ENCODE results near the gene GPSM3. TPM values are rescaled to one million over a fixed set of nuclear protein-coding genes. Genes with fewer than 3 reads are reported as not detected.

GPSM3 gene
- total and polyA plus RNA-seq, 8 donors = 3.1 to 41.0 (median 23.9) TPM; not detected in 3

DNA sequence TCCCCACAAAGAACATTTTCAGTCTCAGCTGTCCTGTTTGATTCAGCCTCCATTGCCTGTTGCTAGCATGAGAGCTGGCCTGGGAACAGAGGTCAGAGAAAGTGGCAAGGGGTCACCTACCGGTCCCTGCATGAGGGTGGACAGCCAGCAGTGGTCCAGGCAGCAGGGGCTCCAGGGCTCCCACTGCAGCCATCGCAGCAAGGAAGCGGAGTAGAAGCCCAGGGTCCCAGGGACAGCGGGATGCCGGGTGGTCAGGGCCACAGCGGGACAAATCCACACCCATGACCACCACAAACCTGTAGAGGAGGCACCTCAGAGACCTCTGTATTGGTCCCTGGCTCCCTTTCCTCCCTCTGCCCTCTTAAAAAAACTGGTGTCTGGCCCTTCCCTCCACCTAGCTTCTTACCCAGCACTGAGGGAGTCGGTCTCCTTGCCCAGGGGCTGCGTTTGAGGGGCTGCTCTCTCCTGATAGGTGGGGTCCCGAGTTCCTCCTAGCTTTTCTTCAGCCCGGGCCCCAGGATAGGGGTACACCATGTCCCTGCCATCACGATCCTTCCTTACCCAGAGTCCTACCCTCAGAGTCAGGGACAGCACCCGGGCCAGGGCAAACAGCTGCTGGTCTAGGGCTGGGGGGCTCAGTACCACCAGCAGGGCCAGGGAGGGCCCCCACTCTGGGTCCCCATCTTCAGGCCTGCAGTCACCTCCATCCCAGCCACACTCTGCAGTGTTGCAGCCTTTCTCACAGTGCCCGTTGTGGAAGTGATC lies 8.4 kb upstream of the GPSM3 start:
- intact Hi-C loops (cut with DNase I; ENCODE audit: low total_unique reads) = no loop called here
- WGBS, 5 donors = 69 to 89% (median 82%) methylated on average over 8 to 13 of the region's 13 CpGs
- Histone ChIP-seq H3K9me3 (no peaks in the 10 kb centered on the region), H3K27me3 (peaks cover 0 to 29% (median 0%) of the 10 kb centered on the region in 3 donors), H3K36me3 (no peaks in the 10 kb centered on the region), H3K4me1 (peaks cover 8 to 15% (median 11%) of the 10 kb centered on the region in 4 donors), H3K27ac (no peak overlapping the region), H3K4me3 (no peak overlapping the region)
- DNase-seq = no peak
- TF ChIP-seq EP300 (IDR thresholded peaks at IDR 0.05) (no peak), CTCF (IDR thresholded peaks at IDR 0.05) (no peak), POLR2AphosphoS5 (IDR thresholded peaks at IDR 0.05) (no peak), POLR2A (IDR thresholded peaks at IDR 0.05) (no peak)

- Histone ChIP-seq H3K36me3 (no peaks in the 10 kb centered on the region), H3K4me3 (no peak overlapping the region), H3K27ac (no peak overlapping the region), H3K27me3 (peaks cover 0 to 24% (median 0%) of the 10 kb centered on the region in 3 donors), H3K9me3 (no peaks in the 10 kb centered on the region), H3K4me1 (peaks cover 16 to 30% (median 20%) of the 10 kb centered on the region in 4 donors)
- WGBS, 5 donors = 83 to 87% (median 85%) methylated on average over 17 of the region's 17 CpGs
- TF ChIP-seq CTCF (IDR thresholded peaks at IDR 0.05) (no peak), POLR2AphosphoS5 (IDR thresholded peaks at IDR 0.05) (no peak)
- peak in 1 of 2 donors; percentile 8 for DNase-seq
- intact Hi-C loops (cut with DNase I; ENCODE audit: low total_unique reads) = no loop called here
These were observed 6.4 kb upstream of the GPSM3 start for GRCh38 chr6:32198866-32199265.

- no peaks in the 10 kb centered on the region for H3K9me3 ChIP-seq
- WGBS, 5 donors = 62 to 71% (median 67%) methylated on average over 3 of the region's 3 CpGs
- intact Hi-C loops (cut with DNase I; ENCODE audit: low total_unique reads) = no loop called here
These were observed 5.9 kb upstream of the GPSM3 start for GRCh38 chr6:32198345-32198696.

More at GRCh38 chr6:32198345-32198696, 5.9 kb upstream of the GPSM3 start:
- H3K4me1 ChIP-seq = peaks cover 16 to 36% (median 24%) of the 10 kb centered on the region in 4 donors
- peaks cover 0 to 18% (median 0%) of the 10 kb centered on the region in 3 donors for H3K27me3 ChIP-seq
- peak overlapping the region in 1 of 5 donors; percentile 100 for H3K27ac ChIP-seq
- DNase-seq = peak in 1 of 2 donors; percentile 4
- H3K4me3 ChIP-seq = no peak overlapping the region
- TF ChIP-seq EP300 (IDR thresholded peaks at IDR 0.05) (no peak), POLR2AphosphoS5 (IDR thresholded peaks at IDR 0.05) (no peak), CTCF (IDR thresholded peaks at IDR 0.05) (no peak), POLR2A (IDR thresholded peaks at IDR 0.05) (no peak)
- no peaks in the 10 kb centered on the region for H3K36me3 ChIP-seq
